ENCODE results near the gene MRPS34.
"Not testable (repeated sequence)": the region's sequence is repeated elsewhere in the genome, so short reads cannot be mapped to it uniquely, and the experiment has no call there.

Gene MRPS34

GRCh38 chr16:1757714-1758461 lies 15.0 kb downstream of the MRPS34 start:
- DNase-seq = no peak

DNA sequence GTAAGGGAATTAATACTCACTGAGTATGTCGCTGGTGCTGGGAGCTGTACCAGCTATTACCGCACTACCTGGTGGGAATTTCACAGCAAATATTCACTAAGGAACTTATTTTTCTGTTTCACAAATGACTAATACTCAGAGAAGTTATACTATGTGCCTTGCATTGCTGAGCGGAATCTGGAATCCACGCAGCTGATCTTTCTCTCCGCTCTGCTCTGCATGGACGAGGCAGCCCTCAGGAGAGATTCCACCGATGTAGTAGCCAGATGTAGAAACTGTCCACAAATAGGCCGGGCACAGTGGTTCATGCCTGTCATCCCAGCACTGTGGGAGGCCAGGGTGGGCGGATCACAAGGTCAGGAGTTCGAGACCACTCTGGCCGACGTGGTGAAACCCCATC lies 18.7 kb downstream of the MRPS34 start:
- DNase-seq = no peak

GRCh38 chr16:1752853-1753252 lies 20.1 kb downstream of the MRPS34 start:
- DNase-seq = no peak

- no peak for DNase-seq
Observed at GRCh38 chr16:1751946-1752345, 21.0 kb downstream of the MRPS34 start.

GRCh38 chr16:1749152-1750117 lies 23.5 kb downstream of the MRPS34 start:
- DNase-seq = no peak

GRCh38 chr16:1747934-1748333 lies 25.0 kb downstream of the MRPS34 start:
- DNase-seq = no peak

DNA sequence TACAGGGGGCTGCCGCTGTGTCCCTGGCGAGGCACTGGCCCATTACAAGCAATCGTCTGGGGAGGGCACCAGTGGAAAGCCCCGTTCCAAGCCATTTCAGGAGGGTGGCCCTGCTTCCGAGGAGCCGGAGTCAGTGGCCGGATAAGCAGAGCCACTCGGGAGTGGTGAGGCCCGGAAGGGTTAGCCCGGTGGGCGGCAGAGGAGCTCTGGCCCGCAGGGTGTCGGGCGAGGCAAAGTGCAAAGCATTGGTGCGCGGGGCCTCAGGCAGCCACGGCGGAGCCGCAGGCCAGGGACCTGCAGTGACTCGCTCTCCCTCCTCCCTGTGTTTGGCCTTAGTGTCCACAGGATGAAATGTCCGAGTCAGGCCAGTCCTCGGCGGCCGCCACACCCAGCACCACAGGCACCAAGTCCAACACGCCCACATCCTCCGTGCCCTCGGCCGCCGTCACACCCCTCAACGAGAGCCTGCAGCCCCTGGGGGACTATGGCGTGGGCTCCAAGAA lies 26.2 kb downstream of the MRPS34 start:
- no peak for DNase-seq

DNA sequence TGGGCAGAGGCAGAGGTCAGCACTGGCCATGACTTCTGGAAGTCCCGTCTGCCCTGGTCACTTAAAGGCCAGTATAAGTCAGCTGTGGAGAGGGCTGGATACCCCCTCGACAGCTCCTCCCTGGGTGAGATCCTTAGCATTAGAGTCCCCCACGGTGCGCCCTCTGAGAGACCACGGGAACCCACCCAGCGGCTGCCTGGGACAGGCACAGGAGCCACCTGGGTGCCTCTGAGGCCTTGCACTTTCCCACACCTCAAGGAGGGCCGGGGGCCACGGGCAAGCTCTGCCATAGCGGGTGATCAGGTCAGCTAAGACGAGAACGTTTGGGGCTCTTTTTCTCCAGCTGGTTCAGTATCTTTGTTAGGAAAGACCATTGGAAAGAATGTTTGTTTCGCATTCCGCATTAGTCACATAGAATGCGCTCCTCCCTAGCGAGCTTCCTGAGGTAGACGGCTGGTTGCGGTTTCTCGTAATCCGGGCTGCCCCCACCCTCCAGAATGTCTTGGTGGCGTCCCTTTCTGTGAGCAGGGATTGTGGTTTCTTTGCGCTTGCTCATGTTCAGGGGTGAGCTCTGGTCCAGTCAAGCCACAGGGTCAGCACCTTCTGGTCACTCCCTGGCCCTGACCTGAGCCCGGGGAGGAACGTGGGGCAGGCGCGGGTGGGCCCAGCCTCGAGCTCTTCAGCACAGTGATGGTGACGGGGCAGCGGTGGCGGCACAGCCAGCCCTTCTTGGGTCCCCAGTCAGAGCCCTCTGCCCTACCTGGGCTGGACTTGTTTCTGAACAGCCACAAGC lies 26.8 kb downstream of the MRPS34 start:
- no peak for DNase-seq

DNA sequence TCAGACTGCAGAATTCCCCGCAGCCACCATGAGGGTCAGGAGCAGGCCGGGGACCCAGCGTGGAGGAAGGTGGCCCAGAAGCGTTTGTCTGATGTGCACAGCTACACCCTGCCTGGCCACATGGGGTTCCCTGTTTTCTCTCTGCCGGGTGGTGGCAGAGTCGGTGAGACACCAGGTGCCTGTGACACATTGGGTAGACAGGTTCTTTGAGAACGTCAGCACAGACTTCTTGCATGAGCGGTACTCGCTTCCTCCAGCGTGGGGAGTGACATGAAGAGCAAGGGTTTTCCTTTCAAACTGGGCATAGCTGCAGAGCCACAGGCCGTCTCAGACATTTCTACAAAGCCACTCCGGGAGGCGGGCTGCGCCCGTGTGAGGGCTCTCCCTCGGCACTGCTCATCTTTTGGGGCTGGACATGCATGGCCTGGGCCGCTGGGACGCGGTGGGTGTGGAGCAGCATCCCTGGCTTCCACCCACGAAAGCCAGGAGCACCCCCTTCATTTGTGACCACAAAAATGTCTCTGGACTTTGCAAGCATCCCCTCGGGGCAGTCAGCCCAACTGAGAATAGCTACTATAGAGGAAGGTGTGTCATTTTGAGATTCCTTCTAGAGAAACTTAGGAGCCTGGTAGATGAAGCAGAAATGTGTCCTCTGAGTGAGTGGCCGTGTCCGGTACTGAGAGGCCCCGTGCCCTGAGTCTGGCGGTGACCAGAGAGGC lies 27.6 kb downstream of the MRPS34 start:
- no peak for DNase-seq

- no peak for DNase-seq
Observed at GRCh38 chr16:1744338-1744840, 28.5 kb downstream of the MRPS34 start.

GRCh38 chr16:1743376-1744337 lies 29.3 kb downstream of the MRPS34 start:
- DNase-seq = no peak

DNA sequence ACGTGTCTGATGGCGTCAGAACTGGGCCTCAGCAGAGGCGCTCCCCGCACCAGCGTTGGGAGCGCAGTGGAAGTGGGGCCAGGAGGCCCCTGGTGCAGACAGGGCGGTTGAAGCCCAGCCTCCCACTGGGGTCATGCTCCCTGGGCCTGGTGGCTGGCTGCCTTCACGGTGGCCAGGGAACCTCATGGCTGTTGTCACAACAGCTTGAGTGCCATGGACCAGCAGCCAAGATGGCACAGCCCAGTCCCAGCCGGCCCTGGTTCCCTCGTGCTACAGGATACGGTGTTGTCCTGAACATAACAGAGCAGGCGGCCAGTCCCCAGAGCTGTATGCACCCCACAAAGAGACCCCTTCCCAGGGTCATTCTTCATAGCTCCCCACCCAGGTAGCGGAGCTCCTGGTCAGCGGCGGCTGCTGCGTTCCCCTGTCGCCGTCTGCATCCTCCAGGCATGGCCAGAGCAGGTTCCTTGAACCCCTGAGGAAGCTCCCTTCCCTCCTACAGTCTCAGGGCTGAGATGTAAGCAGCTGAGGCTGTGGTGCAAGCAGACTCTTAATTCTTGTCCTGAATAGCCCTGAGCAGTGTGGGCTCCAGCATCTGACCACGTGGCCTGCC lies 31.3 kb downstream of the MRPS34 start:
- no peak for DNase-seq

DNA sequence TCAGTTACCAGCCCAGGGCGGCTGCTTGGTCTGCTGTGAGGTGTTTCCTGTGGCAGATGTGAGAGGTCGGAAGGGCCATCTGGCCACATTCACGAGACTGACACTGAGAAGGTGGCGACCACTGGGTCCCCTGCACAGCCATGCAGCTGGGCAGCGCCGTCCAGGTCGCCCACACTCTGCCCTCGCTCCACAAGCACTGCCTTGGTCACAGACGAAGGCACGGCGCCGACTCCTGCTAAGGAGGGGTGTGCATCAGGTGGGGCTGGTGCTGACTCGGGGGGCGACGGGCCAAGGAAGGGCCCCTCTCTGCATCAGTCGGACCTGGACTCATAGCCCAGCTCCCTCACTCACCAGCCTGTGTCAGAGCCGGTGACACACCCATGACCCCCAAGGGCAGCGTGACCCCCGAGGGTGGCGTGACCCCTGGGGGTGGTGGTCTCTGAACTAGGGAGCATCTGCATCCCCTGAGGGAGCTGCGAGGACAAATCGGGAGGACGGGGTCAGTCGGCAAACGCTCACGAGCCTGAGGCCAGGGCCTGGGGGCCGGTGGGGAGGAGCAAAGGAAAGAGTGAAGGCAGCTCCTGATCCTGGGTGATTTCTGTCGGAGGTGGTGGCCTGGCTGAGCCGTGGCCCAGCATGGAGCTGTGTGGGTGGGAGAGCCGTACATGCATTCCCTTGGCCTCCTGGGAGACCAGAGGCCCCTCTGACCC lies 32.0 kb downstream of the MRPS34 start:
- no peak for DNase-seq

- DNase-seq = no peak
Observed at GRCh38 chr16:1740234-1740633, 32.7 kb downstream of the MRPS34 start.

DNA sequence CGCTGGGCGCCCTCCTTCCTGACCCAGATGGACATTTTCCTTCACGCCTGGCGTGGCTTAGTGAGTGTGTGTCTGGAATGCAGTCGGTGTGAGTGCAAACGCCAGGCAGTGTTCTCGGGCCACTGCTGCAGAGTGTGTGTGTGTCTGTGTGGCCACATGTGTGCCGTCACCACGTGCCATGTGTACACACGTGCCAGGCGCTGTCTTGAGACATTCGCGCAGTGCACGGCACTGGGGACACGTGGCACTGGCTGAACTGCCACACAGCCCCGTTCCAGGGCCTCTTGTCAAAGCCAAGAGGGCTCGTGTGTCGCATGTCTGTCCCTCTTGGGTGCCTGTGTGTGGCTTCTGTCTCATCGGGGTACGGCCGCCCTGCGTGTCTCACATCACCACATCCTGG lies 38.1 kb downstream of the MRPS34 start:
- DNase-seq = no peak

GRCh38 chr16:1734123-1734522 lies 38.8 kb downstream of the MRPS34 start:
- DNase-seq = no peak

GRCh38 chr16:1732551-1732987 lies 40.4 kb downstream of the MRPS34 start:
- DNase-seq = not testable (repeated sequence)

DNA sequence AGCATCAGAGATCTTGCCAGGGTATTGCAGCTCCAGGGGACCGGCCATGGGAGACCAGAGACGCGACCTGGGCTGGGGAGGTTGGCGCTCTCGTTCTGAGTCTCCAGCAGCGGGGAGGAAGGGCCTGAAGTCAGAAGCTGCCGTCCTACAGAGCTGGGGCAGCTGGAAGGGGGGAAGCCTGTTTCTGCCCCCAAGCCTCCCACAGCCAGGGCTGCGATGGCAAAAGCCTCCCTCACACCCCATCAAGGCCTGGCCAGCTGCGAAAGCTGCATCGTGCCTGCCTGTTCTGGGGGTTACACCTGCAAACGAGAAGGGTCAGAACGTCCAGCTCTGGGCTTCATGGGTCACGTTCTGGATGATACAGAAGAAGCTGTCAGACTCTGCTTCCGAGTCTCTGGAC lies 40.9 kb downstream of the MRPS34 start:
- no peak for DNase-seq
